ENCODE results near the gene PCGF3.
"Not testable (repeated sequence)": the region's sequence is repeated elsewhere in the genome, so short reads cannot be mapped to it uniquely, and the experiment has no call there.

Gene PCGF3

GRCh38 chr4:771464-771863, 65.8 kb downstream of the PCGF3 start:
- Histone ChIP-seq H3K9ac (ENCODE audit: low read length) (no peak overlapping the region), H3K4me3 (ENCODE audit: low read length) (no peak overlapping the region), H3K9me3 (ENCODE audit: control insufficient read depth, low read depth, low read length) (no peaks in the 10 kb centered on the region), H3K27me3 (ENCODE audit: control insufficient read depth, insufficient read depth, low read length) (no peaks in the 10 kb centered on the region), H3K36me3 (ENCODE audit: control insufficient read depth, low read depth, low read length) (peaks cover 42% of the 10 kb centered on the region), H3K4me1 (ENCODE audit: control insufficient read depth, low read depth, low read length) (no peaks in the 10 kb centered on the region), H3K27ac (ENCODE audit: low read length) (no peak overlapping the region)

GRCh38 chr4:772118-772517, 66.5 kb downstream of the PCGF3 start:
- Histone ChIP-seq H3K4me3 (ENCODE audit: low read length) (no peak overlapping the region), H3K27me3 (ENCODE audit: control insufficient read depth, insufficient read depth, low read length) (no peaks in the 10 kb centered on the region), H3K27ac (ENCODE audit: low read length) (no peak overlapping the region), H3K4me1 (ENCODE audit: control insufficient read depth, low read depth, low read length) (no peaks in the 10 kb centered on the region), H3K9me3 (ENCODE audit: control insufficient read depth, low read depth, low read length) (no peaks in the 10 kb centered on the region), H3K36me3 (ENCODE audit: control insufficient read depth, low read depth, low read length) (peaks cover 42% of the 10 kb centered on the region), H3K9ac (ENCODE audit: low read length) (no peak overlapping the region)

- Histone ChIP-seq H3K36me3 (ENCODE audit: control insufficient read depth, low read depth, low read length) (peaks cover 35% of the 10 kb centered on the region), H3K27ac (ENCODE audit: low read length) (no peak overlapping the region), H3K27me3 (ENCODE audit: control insufficient read depth, insufficient read depth, low read length) (no peaks in the 10 kb centered on the region), H3K9ac (ENCODE audit: low read length) (no peak overlapping the region), H3K4me1 (ENCODE audit: control insufficient read depth, low read depth, low read length) (no peaks in the 10 kb centered on the region), H3K9me3 (ENCODE audit: control insufficient read depth, low read depth, low read length) (no peaks in the 10 kb centered on the region), H3K4me3 (ENCODE audit: low read length) (no peak overlapping the region)
Measured at GRCh38 chr4:772776-773175, 67.1 kb downstream of the PCGF3 start.

GRCh38 chr4:773214-773613, 67.6 kb downstream of the PCGF3 start:
- Histone ChIP-seq H3K27ac (ENCODE audit: low read length) (no peak overlapping the region), H3K9me3 (ENCODE audit: control insufficient read depth, low read depth, low read length) (no peaks in the 10 kb centered on the region), H3K4me1 (ENCODE audit: control insufficient read depth, low read depth, low read length) (no peaks in the 10 kb centered on the region), H3K36me3 (ENCODE audit: control insufficient read depth, low read depth, low read length) (peaks cover 31% of the 10 kb centered on the region), H3K27me3 (ENCODE audit: control insufficient read depth, insufficient read depth, low read length) (no peaks in the 10 kb centered on the region), H3K9ac (ENCODE audit: low read length) (no peak overlapping the region), H3K4me3 (ENCODE audit: low read length) (no peak overlapping the region)

GRCh38 chr4:774419-775092, 68.9 kb downstream of the PCGF3 start:
- not testable (repeated sequence) for H3K27me3 ChIP-seq (ENCODE audit: control insufficient read depth, insufficient read depth, low read length); H3K4me1 ChIP-seq (ENCODE audit: control insufficient read depth, low read depth, low read length); H3K4me3 ChIP-seq (ENCODE audit: low read length); H3K9ac ChIP-seq (ENCODE audit: low read length); H3K27ac ChIP-seq (ENCODE audit: low read length); H3K9me3 ChIP-seq (ENCODE audit: control insufficient read depth, low read depth, low read length)
- H3K36me3 ChIP-seq (ENCODE audit: control insufficient read depth, low read depth, low read length) = peaks cover 31% of the 10 kb centered on the region

GRCh38 chr4:775485-775884, 69.9 kb downstream of the PCGF3 start:
- H3K27me3 ChIP-seq (ENCODE audit: control insufficient read depth, insufficient read depth, low read length); H3K9me3 ChIP-seq (ENCODE audit: control insufficient read depth, low read depth, low read length); H3K9ac ChIP-seq (ENCODE audit: low read length); H3K4me1 ChIP-seq (ENCODE audit: control insufficient read depth, low read depth, low read length); H3K27ac ChIP-seq (ENCODE audit: low read length); H3K4me3 ChIP-seq (ENCODE audit: low read length): not testable (repeated sequence)
- peaks cover 24% of the 10 kb centered on the region for H3K36me3 ChIP-seq (ENCODE audit: control insufficient read depth, low read depth, low read length)

- no peak overlapping the region for H3K27ac ChIP-seq (ENCODE audit: low read length)
- no peak overlapping the region for H3K9ac ChIP-seq (ENCODE audit: low read length)
- no peaks in the 10 kb centered on the region for H3K27me3 ChIP-seq (ENCODE audit: control insufficient read depth, insufficient read depth, low read length)
- H3K9me3 ChIP-seq (ENCODE audit: control insufficient read depth, low read depth, low read length) = no peaks in the 10 kb centered on the region
- H3K4me1 ChIP-seq (ENCODE audit: control insufficient read depth, low read depth, low read length) = peaks cover 5% of the 10 kb centered on the region
- no peak overlapping the region for H3K4me3 ChIP-seq (ENCODE audit: low read length)
- peaks cover 20% of the 10 kb centered on the region for H3K36me3 ChIP-seq (ENCODE audit: control insufficient read depth, low read depth, low read length)
Measured at GRCh38 chr4:776743-777441, 71.3 kb downstream of the PCGF3 start.

- Histone ChIP-seq H3K9ac (ENCODE audit: low read length) (no peak overlapping the region), H3K27ac (ENCODE audit: low read length) (no peak overlapping the region), H3K27me3 (ENCODE audit: control insufficient read depth, insufficient read depth, low read length) (peaks cover 6% of the 10 kb centered on the region), H3K36me3 (ENCODE audit: control insufficient read depth, low read depth, low read length) (peaks cover 18% of the 10 kb centered on the region), H3K4me3 (ENCODE audit: low read length) (no peak overlapping the region), H3K9me3 (ENCODE audit: control insufficient read depth, low read depth, low read length) (no peaks in the 10 kb centered on the region), H3K4me1 (ENCODE audit: control insufficient read depth, low read depth, low read length) (peaks cover 11% of the 10 kb centered on the region)
Measured at GRCh38 chr4:777520-778262, 72.1 kb downstream of the PCGF3 start.

GRCh38 chr4:779555-779954, 73.9 kb downstream of the PCGF3 start:
- Histone ChIP-seq H3K9ac (ENCODE audit: low read length) (no peak overlapping the region), H3K36me3 (ENCODE audit: control insufficient read depth, low read depth, low read length) (peaks cover 14% of the 10 kb centered on the region)

GRCh38 chr4:780255-780654, 74.6 kb downstream of the PCGF3 start:
- peaks cover 31% of the 10 kb centered on the region for H3K27me3 ChIP-seq (ENCODE audit: control insufficient read depth, insufficient read depth, low read length)
- H3K27ac ChIP-seq (ENCODE audit: low read length); H3K9me3 ChIP-seq (ENCODE audit: control insufficient read depth, low read depth, low read length): not testable (repeated sequence)
- peaks cover 10% of the 10 kb centered on the region for H3K36me3 ChIP-seq (ENCODE audit: control insufficient read depth, low read depth, low read length)
- H3K9ac ChIP-seq (ENCODE audit: low read length) = peak overlapping the region; percentile 91
- H3K4me1 ChIP-seq (ENCODE audit: control insufficient read depth, low read depth, low read length) = peaks cover 20% of the 10 kb centered on the region
- peak overlapping the region; percentile 89 for H3K4me3 ChIP-seq (ENCODE audit: low read length)

More at GRCh38 chr4:779555-779954, 73.9 kb downstream of the PCGF3 start:
- Histone ChIP-seq H3K9me3 (ENCODE audit: control insufficient read depth, low read depth, low read length) (no peaks in the 10 kb centered on the region), H3K4me3 (ENCODE audit: low read length) (no peak overlapping the region), H3K27ac (ENCODE audit: low read length) (no peak overlapping the region), H3K27me3 (ENCODE audit: control insufficient read depth, insufficient read depth, low read length) (peaks cover 24% of the 10 kb centered on the region), H3K4me1 (ENCODE audit: control insufficient read depth, low read depth, low read length) (peaks cover 13% of the 10 kb centered on the region)

- Histone ChIP-seq H3K27ac (ENCODE audit: low read length) (no peak overlapping the region), H3K9me3 (ENCODE audit: control insufficient read depth, low read depth, low read length) (no peaks in the 10 kb centered on the region), H3K4me3 (ENCODE audit: low read length) (peak overlapping the region; percentile 89), H3K36me3 (ENCODE audit: control insufficient read depth, low read depth, low read length) (peaks cover 6% of the 10 kb centered on the region), H3K27me3 (ENCODE audit: control insufficient read depth, insufficient read depth, low read length) (peaks cover 38% of the 10 kb centered on the region), H3K9ac (ENCODE audit: low read length) (peak overlapping the region; percentile 91), H3K4me1 (ENCODE audit: control insufficient read depth, low read depth, low read length) (peaks cover 23% of the 10 kb centered on the region)
Measured at GRCh38 chr4:780716-781492, 75.3 kb downstream of the PCGF3 start.
